Measurements from ENCODE around the gene ADCYAP1R1. TPM values are rescaled to one million over a fixed set of nuclear protein-coding genes. Genes with fewer than 3 reads are reported as not detected.

The ADCYAP1R1 gene
- total RNA-seq, 1 donor = not detected

GRCh38 chr7:31033674-31034300 lies 18.3 kb upstream of the ADCYAP1R1 start:
- DNase-seq (ENCODE audit: low read depth in 2 of 3, low spot score in 2 of 3) = no peak

DNA sequence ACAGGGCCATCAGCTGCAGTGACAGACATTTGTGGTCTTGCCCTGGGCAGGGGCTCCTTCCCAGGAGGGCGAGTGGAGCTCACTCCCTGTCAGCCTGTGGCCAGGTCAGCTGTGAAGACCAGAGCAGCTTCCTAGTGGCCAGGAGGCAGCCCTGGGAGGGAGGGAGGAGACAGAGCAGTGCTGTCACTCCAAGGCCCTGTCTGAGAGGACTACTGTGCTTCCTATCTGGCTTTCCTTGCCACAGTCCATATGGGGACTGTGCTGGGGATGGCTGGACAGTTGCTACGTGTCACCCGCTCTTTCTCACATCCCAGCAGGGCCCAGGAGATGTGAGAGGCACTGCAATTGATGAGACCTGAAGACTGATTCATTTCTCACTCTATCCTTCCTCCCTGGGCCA lies 15.2 kb upstream of the ADCYAP1R1 start:
- no peak for DNase-seq (ENCODE audit: low read depth in 2 of 3, low spot score in 2 of 3)

DNA sequence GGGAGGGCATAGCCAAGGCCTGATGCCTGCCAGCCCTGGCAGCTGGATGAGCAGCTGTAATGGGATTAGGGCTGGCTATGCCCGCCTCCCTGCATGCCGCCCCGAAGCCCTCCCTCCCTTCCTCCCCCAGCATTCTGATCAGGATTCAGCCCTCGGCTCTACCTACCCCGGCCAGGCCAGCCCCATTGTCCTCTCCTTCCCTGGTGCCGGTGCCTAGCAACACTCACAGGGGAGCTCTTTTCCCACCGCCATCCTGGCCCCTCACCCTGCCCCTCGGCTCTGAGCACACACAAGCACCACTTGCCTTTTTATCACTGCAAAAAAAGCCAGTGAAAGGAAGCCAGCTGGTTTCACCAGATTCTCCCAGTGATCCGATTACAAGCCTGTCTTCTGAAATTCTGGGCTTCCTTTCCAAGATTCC lies 9.0 kb upstream of the ADCYAP1R1 start:
- DNase-seq (ENCODE audit: low read depth in 2 of 3, low spot score in 2 of 3) = no peak

DNA sequence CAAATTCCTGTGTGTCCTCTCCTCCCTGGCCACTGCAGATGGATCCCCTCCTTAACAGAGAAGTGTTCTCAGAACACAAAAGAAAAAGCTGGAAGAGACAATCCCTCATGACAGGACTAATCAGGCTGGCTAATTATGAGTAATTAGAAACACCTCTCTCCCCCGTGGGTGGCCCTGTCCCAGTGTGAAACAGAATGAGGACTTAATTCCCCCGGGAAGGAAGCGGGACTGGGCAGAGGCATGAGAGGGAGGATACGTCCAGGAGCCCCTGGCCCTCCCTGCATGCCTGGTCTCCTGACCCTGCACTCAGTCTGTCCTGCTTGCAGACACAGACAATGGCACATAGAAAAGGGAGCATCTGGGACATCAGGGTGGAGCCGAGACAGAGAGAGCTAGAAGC lies 7.6 kb upstream of the ADCYAP1R1 start:
- no peak for DNase-seq (ENCODE audit: low read depth in 2 of 3, low spot score in 2 of 3)

GRCh38 chr7:31046723-31047122 lies 5.4 kb upstream of the ADCYAP1R1 start:
- no peak for DNase-seq (ENCODE audit: low read depth in 2 of 3, low spot score in 2 of 3)

DNA sequence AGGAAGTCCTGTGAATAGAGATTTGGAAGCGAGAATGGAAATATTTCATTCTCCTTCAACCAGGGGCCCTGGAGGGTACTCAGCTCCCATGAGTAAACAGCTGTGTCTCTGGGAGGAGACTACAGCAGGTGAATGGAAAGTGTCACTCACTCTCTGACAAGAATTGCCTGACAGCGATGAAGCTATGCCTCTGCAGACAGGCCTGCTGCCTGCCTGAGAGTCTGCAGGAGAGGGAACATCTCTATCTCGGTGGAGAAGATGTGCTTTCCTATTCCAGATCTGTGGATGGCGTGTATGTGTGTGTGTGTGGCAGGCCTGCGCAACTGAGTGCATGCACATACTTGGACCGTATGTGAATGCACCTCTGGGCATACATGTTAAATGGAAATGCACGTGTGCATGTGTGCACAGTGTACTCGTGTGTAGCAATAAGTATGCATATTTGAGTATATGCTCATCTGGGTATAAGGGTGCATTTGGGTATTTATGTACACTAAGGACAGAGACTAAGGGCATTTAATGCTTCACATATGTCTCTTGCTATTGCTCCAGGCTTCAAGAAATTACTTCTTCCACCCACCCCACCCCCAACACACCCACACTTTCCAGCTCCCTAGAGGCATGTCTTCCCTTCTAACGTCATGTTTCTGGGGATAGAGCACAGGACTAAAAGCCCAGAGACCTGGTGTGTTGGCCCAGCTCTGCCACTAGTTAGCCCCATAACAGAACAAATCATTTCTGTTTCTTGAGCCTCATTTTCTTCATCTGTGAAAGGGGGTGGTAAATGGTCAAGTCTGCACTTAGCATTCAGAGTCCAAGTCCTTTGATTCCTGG lies 4.6 kb upstream of the ADCYAP1R1 start:
- no peak for DNase-seq (ENCODE audit: low read depth in 2 of 3, low spot score in 2 of 3)

DNA sequence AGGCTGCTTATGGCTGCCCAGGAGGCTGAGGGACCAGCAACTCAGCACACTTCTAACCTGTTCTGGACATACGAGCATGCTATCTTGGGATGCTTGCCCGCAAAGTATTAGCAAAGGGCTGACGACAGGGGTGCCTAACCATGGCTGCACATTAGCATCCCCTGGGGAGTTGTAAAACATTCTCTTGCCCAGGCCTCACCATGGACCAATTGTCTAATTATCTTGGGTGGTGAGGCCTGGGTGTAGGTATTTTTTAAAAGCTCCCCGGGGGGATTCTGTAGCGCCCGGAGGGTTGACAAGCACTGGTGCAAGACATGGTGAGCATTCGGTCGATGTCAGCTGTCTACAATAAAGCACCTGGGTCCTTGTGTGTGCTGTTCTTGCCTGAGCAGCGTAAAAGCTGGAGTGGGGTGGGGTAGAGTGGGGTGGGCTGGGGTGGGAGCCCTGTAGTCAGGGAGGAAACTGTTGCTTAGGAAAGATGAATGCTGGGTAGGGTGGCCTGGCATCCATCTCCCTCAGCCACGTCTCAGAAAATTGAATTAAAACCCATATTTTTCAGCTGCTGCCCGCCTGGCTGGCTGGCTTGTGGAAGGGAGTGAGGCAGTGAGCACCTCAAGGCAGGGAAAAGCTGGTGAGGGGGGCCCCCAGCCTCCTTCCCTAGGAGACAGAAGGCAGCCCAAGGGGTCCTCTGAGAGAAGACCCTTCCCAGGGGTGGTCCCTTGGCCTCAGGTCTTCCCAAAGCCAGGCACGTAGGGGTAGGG lies 2.9 kb upstream of the ADCYAP1R1 start:
- no peak for DNase-seq (ENCODE audit: low read depth in 2 of 3, low spot score in 2 of 3)

DNA sequence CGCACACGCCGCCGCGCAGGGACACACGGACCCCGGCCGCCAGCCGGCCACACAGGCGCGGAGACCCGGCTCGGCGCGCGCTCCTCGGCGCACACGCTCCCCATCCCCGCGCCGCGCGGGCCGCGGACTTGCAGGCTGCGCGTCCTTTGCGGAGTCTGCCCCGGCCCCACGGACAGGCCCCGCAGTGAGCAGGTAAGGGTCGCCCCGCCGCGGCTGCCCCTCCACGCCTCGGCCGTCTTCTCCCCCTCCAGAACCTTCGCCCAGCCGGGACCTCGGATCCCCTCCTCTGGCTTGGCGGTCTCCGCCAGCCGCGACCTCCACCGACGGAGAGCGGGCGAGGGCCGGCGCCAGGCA lies 356 bp downstream of the ADCYAP1R1 start:
- no peak for DNase-seq (ENCODE audit: low read depth in 2 of 3, low spot score in 2 of 3)

DNA sequence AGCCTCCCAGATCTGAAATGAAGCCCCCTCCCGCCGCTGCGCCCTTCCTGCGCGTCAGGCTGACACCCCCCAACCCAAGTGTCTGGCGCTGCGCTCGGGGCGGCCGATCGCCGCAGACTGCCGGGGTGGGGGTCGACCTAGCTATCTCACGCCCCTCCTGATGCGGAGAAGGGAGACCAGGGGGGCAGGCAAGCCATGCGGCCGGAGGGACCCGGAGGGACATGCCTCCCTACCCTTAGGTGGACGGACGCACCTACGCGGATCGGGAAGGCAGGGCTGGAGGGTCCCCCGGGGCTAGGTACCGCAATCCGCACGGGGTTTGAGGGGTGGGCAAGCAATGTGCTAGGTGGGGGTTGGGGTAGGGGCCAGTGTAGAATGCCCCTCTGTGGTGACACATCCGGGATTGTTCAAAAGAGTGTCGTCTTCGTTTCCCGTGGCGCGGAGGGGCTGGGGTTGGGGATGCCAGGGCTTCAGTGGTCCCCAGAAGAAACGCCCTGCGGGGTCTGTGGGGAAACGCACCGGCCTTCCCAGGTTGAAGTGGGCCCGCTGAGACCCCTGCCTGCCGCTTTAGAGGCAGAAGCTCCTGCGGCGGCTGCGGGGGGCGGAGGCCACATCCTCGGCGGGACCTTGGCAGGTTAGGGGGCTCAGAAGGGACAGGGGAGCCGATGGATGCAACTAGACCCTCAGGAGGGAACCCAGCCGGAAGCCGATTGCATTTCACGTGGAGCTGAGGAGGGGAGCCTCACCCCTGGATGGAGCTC lies 913 bp downstream of the ADCYAP1R1 start:
- no peak for DNase-seq (ENCODE audit: low read depth in 2 of 3, low spot score in 2 of 3)

GRCh38 chr7:31053986-31054385 lies 1.9 kb downstream of the ADCYAP1R1 start:
- no peak for DNase-seq (ENCODE audit: low read depth in 2 of 3, low spot score in 2 of 3)

DNA sequence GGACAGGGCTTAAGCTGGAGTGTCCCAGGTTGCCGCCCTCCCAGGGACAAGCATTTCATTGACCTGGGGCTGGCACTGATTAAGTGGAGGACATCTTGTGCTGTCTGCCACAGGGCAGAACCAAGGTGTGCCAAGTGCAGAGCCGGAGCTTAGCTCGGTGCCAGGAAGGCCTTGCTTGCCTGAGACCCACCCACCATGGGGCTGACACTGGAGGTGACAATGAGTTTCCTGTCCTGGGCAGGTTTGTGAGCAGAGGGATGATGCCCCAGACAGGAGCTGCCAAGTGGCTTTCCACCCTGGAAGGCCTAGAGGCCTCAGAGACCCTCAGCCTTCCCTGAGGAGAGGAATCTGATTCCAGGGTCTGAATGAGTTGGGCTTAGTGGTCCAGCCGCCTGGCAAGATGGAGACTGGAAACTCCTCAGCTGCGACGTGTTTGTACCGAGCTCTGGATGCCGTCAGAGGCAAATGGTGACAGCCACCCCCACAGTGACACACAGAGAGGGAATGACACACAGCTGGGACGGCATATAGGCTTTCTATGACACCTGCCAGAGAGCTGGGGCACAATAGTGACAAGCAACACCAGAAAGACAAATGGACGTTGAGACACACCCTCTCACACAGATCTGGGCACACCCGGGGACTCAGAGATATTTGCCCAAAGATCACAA lies 2.6 kb downstream of the ADCYAP1R1 start:
- no peak for DNase-seq (ENCODE audit: low read depth in 2 of 3, low spot score in 2 of 3)

DNA sequence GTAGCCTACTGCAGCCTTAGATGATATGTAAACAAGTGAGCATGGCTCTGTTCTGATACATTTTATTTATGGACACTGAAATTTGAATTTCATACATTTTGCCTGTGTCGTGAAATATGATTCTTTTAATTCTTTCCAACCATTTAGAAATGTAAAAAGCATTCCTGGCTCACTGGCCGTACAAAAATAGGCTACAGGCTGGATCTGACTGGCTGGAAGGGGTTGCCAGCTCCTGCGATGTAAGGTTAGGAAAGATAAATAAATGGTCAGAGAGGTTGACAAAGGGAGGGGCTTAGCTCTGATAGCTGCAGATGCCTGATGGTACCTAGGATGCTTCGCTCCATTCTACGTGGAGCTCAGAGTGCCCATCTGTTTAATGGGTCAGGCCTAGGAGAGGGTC lies 3.4 kb downstream of the ADCYAP1R1 start:
- DNase-seq (ENCODE audit: low read depth in 2 of 3, low spot score in 2 of 3) = no peak

GRCh38 chr7:31056775-31057346 lies 4.8 kb downstream of the ADCYAP1R1 start:
- no peak for DNase-seq (ENCODE audit: low read depth in 2 of 3, low spot score in 2 of 3)

DNA sequence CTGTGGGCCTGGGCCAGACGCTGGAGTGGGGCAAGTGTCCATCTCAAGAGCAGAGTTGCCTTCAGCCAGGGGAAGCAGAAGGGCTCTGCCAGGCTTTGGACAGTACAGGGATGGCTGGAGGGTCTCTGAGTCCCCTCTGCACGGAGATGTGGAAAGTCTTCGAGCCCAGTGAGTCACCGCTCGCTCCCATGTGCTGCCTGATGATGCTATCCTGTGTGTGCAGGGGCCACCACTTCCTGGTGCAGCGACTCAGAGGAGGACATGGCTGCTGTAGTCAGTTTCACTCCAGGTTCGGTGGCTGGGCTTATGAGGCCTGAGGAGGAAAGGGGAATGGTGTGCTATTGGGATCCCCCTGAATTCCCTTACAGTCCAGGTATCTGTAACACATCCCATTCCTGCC lies 6.0 kb downstream of the ADCYAP1R1 start:
- no peak for DNase-seq (ENCODE audit: low read depth in 2 of 3, low spot score in 2 of 3)

DNA sequence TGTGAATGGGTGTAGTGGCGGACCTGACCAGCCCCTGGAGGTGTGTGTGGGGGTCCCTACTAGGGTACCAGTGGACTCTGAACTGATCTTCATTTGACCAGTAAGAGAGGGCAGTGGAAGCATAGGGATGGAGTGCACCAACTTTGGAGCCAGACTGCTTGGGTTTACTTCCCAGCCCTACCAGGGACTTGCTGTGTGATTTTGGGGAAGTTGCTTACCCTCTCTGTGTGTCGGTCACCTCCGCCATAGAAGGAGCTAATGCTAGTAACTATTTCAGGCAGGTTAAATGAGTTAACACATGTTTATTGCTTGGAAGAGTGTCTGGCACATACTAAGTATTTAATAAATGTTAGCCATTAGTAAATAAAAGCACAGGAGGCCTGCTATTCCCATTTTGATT lies 6.6 kb downstream of the ADCYAP1R1 start:
- DNase-seq (ENCODE audit: low read depth in 2 of 3, low spot score in 2 of 3) = no peak

GRCh38 chr7:31059551-31059950 lies 7.4 kb downstream of the ADCYAP1R1 start:
- DNase-seq (ENCODE audit: low read depth in 2 of 3, low spot score in 2 of 3) = no peak

- no peak for DNase-seq (ENCODE audit: low read depth in 2 of 3, low spot score in 2 of 3)
Measured at GRCh38 chr7:31061185-31061584, 9.1 kb downstream of the ADCYAP1R1 start.

- no peak for DNase-seq (ENCODE audit: low read depth in 2 of 3, low spot score in 2 of 3)
Measured at GRCh38 chr7:31062746-31063435, 10.8 kb downstream of the ADCYAP1R1 start.

DNA sequence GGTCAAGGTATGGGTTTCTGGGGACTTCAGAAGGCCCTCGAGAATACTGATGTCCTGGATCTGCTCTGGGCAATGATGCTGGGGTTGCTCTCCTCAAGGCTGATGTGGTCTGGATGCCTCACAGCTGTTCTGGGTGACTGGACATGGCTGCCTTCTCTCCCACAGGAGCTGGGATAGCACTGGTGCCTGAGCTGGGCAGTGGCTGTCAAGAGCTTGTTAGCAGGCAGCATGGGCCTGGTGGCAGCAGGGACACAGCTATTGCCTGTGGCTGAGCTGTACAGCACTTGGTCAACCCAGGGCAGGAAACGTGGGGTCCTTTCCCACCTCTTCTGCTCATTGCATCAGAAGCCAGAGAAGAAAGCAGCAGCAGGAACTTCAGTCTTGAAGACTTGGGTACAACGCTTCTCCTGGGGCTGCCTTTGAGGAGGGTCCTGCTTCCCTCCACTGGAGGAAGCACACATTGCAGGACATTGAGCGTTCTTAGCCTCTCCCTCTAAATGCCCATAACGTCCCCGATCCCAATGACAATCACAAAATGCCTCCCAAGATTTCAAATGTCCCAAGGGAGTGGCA lies 13.0 kb downstream of the ADCYAP1R1 start:
- no peak for DNase-seq (ENCODE audit: low read depth in 2 of 3, low spot score in 2 of 3)
